WTC11 (cell line): ENCODE data around the gene SYTL4.

Experiments used
- TEAD4 ChIP-seq: sonication (generic); formaldehyde crosslinking; IDR thresholded peaks from 2 replicates; pipeline ENCODE4 v1.8.0; 2022; ENCODE audit warnings: mild to moderate bottlenecking, missing genetic modification reagents
- TF ChIP-seq, protein P1 (sequence below): sonication (generic); formaldehyde crosslinking; IDR thresholded peaks from 2 replicates; pipeline ENCODE4 v1.8.1; 2023; ENCODE audit warnings: mild to moderate bottlenecking, missing genetic modification reagents, moderate library complexity
- TF ChIP-seq, protein P2 (sequence below): fragments of 200-600 bp; IDR thresholded peaks from 2 replicates; pipeline ENCODE4 v1.8.0; 2022; ENCODE audit warnings: antibody characterized with exemption
- TF ChIP-seq, protein P3 (sequence below): sonication (generic); formaldehyde crosslinking; IDR thresholded peaks from 2 replicates; pipeline ENCODE4 v1.8.0; 2022; ENCODE audit warnings: mild to moderate bottlenecking, missing genetic modification reagents

- TF ChIP-seq TEAD4 (CRISPR knock-in tag), result no peak
- TF ChIP-seq, protein P1, sequence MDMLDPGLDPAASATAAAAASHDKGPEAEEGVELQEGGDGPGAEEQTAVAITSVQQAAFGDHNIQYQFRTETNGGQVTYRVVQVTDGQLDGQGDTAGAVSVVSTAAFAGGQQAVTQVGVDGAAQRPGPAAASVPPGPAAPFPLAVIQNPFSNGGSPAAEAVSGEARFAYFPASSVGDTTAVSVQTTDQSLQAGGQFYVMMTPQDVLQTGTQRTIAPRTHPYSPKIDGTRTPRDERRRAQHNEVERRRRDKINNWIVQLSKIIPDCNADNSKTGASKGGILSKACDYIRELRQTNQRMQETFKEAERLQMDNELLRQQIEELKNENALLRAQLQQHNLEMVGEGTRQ (CRISPR knock-in tag), result no peak
- TF ChIP-seq, protein P2, sequence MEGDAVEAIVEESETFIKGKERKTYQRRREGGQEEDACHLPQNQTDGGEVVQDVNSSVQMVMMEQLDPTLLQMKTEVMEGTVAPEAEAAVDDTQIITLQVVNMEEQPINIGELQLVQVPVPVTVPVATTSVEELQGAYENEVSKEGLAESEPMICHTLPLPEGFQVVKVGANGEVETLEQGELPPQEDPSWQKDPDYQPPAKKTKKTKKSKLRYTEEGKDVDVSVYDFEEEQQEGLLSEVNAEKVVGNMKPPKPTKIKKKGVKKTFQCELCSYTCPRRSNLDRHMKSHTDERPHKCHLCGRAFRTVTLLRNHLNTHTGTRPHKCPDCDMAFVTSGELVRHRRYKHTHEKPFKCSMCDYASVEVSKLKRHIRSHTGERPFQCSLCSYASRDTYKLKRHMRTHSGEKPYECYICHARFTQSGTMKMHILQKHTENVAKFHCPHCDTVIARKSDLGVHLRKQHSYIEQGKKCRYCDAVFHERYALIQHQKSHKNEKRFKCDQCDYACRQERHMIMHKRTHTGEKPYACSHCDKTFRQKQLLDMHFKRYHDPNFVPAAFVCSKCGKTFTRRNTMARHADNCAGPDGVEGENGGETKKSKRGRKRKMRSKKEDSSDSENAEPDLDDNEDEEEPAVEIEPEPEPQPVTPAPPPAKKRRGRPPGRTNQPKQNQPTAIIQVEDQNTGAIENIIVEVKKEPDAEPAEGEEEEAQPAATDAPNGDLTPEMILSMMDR, result no peak
- TF ChIP-seq, protein P3, sequence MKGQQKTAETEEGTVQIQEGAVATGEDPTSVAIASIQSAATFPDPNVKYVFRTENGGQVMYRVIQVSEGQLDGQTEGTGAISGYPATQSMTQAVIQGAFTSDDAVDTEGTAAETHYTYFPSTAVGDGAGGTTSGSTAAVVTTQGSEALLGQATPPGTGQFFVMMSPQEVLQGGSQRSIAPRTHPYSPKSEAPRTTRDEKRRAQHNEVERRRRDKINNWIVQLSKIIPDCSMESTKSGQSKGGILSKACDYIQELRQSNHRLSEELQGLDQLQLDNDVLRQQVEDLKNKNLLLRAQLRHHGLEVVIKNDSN (CRISPR knock-in tag), result no peak
Observed at GRCh38 chrX:100674705-100675104, 57.2 kb downstream of the SYTL4 start.
